ENCODE data around the gene PIM3. TPM values are rescaled to one million over a fixed set of nuclear protein-coding genes. Genes with fewer than 3 reads are reported as not detected.

The PIM3 gene
- total RNA-seq, 2 donors from 2014 or later, result 209 to 236 TPM

DNA sequence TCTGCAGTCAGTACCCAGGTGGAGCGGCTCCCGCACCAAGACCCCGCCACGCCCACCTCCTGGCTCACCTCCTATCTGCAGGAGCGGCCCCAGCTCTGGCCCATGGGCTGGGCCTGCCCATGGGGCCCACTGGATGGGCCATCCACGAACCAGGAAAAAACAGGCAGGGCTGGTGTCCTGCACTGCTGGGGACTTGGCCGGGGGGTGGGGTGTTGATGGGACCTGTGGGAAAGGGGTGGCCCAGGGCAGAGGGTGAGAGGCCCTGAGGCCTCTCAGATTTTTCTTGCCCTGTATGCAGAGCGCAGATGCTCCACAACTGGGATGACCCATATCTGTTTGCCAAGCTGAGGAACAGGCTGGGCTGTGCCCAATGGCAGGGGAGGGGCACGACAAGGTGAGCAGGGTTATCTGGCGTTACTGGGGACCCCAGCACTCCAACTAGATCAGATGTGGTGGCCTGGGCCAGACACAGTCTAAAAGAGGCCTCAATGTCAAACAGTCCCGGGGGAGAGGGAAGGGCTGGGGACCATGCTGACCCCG lies 2.7 kb upstream of the PIM3 start:
- Mint-ChIP-seq H3K27ac (no peak overlapping the region), H3K4me1 (ENCODE audit: low read depth) (peaks cover 15% of the 10 kb centered on the region), H3K27me3 (ENCODE audit: low read depth) (no peaks in the 10 kb centered on the region), H3K9me3 (no peaks in the 10 kb centered on the region), H3K4me3 (peak overlapping the region in 1 of 2 donors; percentile 42), H3K36me3 (ENCODE audit: insufficient read depth in 2 of 2) (peaks cover 4 to 5% of the 10 kb centered on the region in 2 donors)
- ATAC-seq (replicated peaks in 1 of 2) (no peak), DNase-seq (no peak)

DNA sequence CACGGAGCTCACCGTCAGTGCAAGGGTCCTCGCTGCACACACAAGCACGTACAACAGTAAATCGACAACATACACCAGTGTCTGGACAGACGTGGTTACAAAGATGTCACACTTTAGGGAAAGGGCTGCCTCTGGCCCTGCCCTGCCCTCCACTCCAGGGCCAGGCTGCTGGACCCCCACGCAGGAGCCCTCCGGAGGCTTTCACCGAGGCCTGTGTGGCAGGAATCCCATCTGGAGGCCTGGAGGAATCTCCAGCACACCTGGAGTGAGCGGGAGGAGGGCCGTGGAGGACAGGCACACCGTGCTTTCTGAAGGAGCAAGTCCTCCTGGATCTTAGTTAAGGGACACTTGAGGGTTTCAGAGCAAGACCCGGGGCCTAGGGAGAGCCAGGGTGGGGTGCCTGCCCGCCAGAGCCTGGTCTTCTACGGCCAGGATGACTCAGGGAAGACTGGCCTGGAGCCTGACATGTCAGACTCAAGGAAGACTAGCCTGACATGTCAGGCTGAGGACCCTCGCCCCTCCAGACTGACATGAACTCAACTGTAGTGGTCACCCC lies 2.1 kb upstream of the PIM3 start:
- peaks cover 17% of the 10 kb centered on the region for H3K4me1 Mint-ChIP-seq (ENCODE audit: low read depth)

DNA sequence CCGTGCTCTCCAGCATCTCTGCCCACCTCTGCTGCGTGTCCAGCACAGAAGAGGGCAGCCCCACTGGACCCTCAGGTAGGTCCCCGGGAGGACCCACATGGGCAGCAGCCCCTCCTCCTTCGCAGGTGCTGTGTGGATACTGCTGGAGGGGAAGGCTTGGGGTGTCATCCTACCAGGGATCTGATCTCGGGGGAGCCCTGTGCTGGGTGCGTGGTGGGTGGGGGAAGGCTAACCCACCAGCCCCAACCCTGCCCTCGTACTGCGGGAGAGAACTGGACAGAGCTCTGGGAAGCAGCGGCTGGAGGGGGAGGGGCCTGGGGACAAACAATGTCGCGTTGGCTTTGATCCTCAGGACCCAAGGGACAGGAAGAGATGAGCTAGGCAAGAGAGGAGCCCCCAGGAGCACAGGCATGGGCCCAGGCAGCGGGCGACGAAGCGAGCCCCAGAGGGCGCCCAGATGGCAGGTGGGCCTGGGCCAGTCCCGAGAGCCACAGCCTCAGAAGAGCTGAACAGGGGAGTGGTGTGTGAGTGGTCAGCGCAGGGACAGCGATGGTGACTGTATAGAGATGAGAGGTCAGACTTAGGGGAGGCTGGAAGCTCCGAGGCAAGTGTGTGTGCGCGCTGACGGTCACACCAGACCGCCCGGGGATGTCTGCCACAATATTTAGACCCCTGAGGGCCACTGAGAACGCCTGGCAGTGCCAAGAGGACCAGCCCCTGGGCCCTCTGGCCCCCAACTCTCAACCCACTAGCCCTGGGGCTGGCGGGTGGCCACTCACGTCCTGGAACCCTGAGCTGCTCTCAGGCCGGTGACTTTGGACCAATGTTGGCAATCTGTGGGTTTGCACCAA lies 1.4 kb upstream of the PIM3 start:
- Mint-ChIP-seq H3K27me3 (ENCODE audit: low read depth) (no peaks in the 10 kb centered on the region), H3K4me1 (ENCODE audit: low read depth) (peaks cover 24% of the 10 kb centered on the region), H3K9me3 (no peaks in the 10 kb centered on the region), H3K36me3 (ENCODE audit: insufficient read depth in 2 of 2) (peaks cover 8 to 13% of the 10 kb centered on the region in 2 donors), H3K27ac (peak overlapping the region; percentile 92), H3K4me3 (peak overlapping the region; percentile 91)
- DNase-seq (no peak), ATAC-seq (replicated peaks in 1 of 2) (no peak)

More for the DNA sequence above, 2.1 kb upstream of the PIM3 start:
- Mint-ChIP-seq H3K4me3 (peak overlapping the region; percentile 91), H3K36me3 (ENCODE audit: insufficient read depth in 2 of 2) (peaks cover 4 to 6% of the 10 kb centered on the region in 2 donors), H3K27me3 (ENCODE audit: low read depth) (no peaks in the 10 kb centered on the region), H3K9me3 (no peaks in the 10 kb centered on the region), H3K27ac (no peak overlapping the region)
- DNase-seq (no peak), ATAC-seq (replicated peaks in 1 of 2) (no peak)

DNA sequence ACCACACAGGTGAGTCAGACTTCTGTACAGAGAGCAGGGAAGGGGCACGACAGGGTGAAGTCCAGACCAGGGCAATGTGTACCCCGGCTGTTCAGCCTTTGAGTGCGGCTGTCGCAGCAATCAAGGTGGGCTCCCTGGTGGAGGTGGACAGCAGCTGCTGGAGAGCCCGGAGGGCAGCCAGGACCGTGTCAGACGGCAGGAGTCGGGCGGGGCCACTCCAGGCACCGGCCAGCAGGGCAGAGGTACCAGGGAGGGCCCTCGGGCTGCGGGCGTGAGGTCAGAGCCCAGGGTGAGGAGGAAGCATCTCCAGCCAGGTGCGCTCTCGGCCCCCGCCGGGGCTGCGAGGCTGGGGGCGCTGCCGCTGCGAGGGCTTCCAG lies 802 bp upstream of the PIM3 start:
- Mint-ChIP-seq H3K4me1 (ENCODE audit: low read depth) (peaks cover 30% of the 10 kb centered on the region), H3K4me3 (peak overlapping the region; percentile 91), H3K9me3 (no peaks in the 10 kb centered on the region), H3K36me3 (ENCODE audit: insufficient read depth in 2 of 2) (peaks cover 10 to 17% of the 10 kb centered on the region in 2 donors), H3K27me3 (ENCODE audit: low read depth) (no peaks in the 10 kb centered on the region), H3K27ac (peak overlapping the region; percentile 92)
- ATAC-seq (replicated peaks in 1 of 2), result peak in 1 of 2 donors; percentile 12
- peak; percentile 58 to 62 for DNase-seq

DNA sequence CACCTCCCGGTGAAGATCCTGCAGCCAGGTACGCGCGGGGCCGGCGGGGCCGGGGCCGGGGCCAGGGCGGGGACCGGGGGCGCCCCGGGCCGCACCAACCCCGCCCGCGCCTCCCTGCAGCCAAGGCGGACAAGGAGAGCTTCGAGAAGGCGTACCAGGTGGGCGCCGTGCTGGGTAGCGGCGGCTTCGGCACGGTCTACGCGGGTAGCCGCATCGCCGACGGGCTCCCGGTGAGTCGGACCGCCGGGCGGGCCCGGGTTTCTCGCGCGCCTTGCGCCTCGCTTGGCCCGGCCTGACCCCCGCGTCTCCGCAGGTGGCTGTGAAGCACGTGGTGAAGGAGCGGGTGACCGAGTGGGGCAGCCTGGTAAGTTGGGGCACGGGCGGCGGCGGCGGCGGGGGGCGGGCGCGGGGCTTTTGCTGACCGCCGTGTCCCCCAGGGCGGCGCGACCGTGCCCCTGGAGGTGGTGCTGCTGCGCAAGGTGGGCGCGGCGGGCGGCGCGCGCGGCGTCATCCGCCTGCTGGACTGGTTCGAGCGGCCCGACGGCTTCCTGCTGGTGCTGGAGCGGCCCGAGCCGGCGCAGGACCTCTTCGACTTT lies 531 bp downstream of the PIM3 start:
- Mint-ChIP-seq H3K27ac (peak overlapping the region; percentile 92), H3K36me3 (ENCODE audit: insufficient read depth in 2 of 2) (peaks cover 10 to 18% of the 10 kb centered on the region in 2 donors), H3K27me3 (ENCODE audit: low read depth) (no peaks in the 10 kb centered on the region), H3K9me3 (no peaks in the 10 kb centered on the region), H3K4me1 (ENCODE audit: low read depth) (peaks cover 43% of the 10 kb centered on the region), H3K4me3 (peak overlapping the region; percentile 95 to 96)
- ATAC-seq (replicated peaks in 1 of 2), result peak in 1 of 2 donors; percentile 3
- DNase-seq, result peak; percentile 53 to 66

DNA sequence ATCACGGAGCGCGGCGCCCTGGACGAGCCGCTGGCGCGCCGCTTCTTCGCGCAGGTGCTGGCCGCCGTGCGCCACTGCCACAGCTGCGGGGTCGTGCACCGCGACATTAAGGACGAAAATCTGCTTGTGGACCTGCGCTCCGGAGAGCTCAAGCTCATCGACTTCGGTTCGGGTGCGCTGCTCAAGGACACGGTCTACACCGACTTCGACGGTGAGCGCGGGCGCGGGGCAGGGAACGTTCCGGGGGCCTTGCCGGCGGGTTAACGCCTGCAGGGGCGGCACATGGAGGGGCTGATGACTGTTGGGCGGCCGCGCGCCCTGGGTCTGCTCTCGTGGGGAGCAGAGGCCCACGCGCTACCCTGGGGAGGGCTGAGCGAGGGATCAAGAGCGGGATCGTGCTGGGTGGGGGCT lies 1.0 kb downstream of the PIM3 start:
- Mint-ChIP-seq H3K4me3 (peak overlapping the region; percentile 95 to 96), H3K4me1 (ENCODE audit: low read depth) (peaks cover 47% of the 10 kb centered on the region), H3K36me3 (ENCODE audit: insufficient read depth in 2 of 2) (peaks cover 10 to 18% of the 10 kb centered on the region in 2 donors), H3K27ac (peak overlapping the region; percentile 92), H3K27me3 (ENCODE audit: low read depth) (no peaks in the 10 kb centered on the region), H3K9me3 (no peaks in the 10 kb centered on the region)
- ATAC-seq (replicated peaks in 1 of 2) (peak; percentile 6 to 11), DNase-seq (peak in 1 of 2 donors; percentile 63)

DNA sequence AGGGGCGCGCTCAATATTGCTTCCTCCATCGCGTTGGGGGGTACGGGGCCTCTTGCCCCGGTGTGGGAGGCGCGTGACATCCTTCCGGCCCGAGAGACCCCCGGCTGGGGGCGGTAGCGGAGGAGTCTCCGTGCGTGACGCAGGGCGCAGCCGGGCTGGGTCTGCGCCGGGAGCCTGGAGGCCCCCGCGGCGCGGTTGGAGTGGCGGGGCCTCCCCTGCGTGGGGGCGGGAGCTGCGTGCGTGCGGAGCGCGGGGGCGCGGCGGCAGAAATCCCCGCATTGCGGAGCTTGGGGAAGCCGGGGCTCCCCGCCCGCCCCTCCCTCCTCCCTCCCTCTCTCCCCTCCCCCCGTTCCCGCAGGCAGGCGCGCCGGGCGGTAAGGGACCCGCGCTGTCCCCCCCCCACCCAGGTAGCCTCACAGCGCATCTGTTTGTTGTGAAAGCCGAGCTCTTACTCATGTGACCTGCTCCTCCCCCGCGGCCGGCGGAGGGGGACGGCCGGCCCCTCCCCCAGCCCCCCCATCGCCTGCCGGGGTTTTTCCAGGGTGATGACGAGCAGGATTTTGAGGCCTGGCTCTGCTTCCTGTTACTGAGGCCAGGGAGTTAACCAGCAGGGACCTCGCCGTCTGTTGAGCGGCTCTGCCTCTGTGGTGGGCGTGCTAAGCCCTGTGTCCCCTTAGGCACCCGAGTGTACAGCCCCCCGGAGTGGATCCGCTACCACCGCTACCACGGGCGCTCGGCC lies 1.6 kb downstream of the PIM3 start:
- Mint-ChIP-seq H3K36me3 (ENCODE audit: insufficient read depth in 2 of 2) (peaks cover 10 to 18% of the 10 kb centered on the region in 2 donors), H3K27me3 (ENCODE audit: low read depth) (no peaks in the 10 kb centered on the region), H3K4me3 (peak overlapping the region; percentile 95 to 96), H3K27ac (peak overlapping the region; percentile 92), H3K4me1 (ENCODE audit: low read depth) (peaks cover 49% of the 10 kb centered on the region), H3K9me3 (no peaks in the 10 kb centered on the region)
- ATAC-seq (replicated peaks in 1 of 2), result peak; percentile 46 to 49
- DNase-seq, result peak; percentile 89 to 90

DNA sequence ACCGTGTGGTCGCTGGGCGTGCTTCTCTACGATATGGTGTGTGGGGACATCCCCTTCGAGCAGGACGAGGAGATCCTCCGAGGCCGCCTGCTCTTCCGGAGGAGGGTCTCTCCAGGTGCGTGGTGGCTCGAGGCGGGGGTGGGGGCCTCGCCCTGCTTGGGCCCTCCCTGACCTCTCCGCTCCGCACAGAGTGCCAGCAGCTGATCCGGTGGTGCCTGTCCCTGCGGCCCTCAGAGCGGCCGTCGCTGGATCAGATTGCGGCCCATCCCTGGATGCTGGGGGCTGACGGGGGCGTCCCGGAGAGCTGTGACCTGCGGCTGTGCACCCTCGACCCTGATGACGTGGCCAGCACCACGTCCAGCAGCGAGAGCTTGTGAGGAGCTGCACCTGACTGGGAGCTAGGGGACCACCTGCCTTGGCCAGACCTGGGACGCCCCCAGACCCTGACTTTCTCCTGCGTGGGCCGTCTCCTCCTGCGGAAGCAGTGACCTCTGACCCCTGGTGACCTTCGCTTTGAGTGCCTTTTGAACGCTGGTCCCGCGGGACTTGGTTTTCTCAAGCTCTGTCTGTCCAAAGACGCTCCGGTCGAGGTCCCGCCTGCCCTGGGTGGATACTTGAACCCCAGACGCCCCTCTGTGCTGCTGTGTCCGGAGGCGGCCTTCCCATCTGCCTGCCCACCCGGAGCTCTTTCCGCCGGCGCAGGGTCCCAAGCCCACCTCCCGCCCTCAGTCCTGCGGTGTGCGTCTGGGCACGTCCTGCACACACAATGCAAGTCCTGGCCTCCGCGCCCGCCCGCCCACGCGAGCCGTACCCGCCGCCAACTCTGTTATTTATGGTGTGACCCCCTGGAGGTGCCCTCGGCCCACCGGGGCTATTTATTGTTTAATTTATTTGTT lies 2.4 kb downstream of the PIM3 start:
- peak overlapping the region; percentile 83 for H3K27ac Mint-ChIP-seq
- peaks cover 56% of the 10 kb centered on the region for H3K4me1 Mint-ChIP-seq (ENCODE audit: low read depth)
- no peak for ATAC-seq (replicated peaks in 1 of 2)
- no peaks in the 10 kb centered on the region for H3K9me3 Mint-ChIP-seq
- peak overlapping the region; percentile 95 to 96 for H3K4me3 Mint-ChIP-seq
- peaks cover 10 to 18% of the 10 kb centered on the region in 2 donors for H3K36me3 Mint-ChIP-seq (ENCODE audit: insufficient read depth in 2 of 2)
- no peaks in the 10 kb centered on the region for H3K27me3 Mint-ChIP-seq (ENCODE audit: low read depth)
- DNase-seq, result no peak

DNA sequence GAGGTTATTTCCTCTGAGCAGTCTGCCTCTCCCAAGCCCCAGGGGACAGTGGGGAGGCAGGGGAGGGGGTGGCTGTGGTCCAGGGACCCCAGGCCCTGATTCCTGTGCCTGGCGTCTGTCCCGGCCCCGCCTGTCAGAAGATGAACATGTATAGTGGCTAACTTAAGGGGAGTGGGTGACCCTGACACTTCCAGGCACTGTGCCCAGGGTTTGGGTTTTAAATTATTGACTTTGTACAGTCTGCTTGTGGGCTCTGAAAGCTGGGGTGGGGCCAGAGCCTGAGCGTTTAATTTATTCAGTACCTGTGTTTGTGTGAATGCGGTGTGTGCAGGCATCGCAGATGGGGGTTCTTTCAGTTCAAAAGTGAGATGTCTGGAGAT lies 3.1 kb downstream of the PIM3 start:
- peaks cover 10 to 18% of the 10 kb centered on the region in 2 donors for H3K36me3 Mint-ChIP-seq (ENCODE audit: insufficient read depth in 2 of 2)
- H3K4me3 Mint-ChIP-seq, result peak overlapping the region; percentile 95 to 96
- peaks cover 54% of the 10 kb centered on the region for H3K4me1 Mint-ChIP-seq (ENCODE audit: low read depth)
- DNase-seq, result no peak
- no peak for ATAC-seq (replicated peaks in 1 of 2)
- no peaks in the 10 kb centered on the region for H3K27me3 Mint-ChIP-seq (ENCODE audit: low read depth)
- no peaks in the 10 kb centered on the region for H3K9me3 Mint-ChIP-seq
- H3K27ac Mint-ChIP-seq, result peak overlapping the region; percentile 83

DNA sequence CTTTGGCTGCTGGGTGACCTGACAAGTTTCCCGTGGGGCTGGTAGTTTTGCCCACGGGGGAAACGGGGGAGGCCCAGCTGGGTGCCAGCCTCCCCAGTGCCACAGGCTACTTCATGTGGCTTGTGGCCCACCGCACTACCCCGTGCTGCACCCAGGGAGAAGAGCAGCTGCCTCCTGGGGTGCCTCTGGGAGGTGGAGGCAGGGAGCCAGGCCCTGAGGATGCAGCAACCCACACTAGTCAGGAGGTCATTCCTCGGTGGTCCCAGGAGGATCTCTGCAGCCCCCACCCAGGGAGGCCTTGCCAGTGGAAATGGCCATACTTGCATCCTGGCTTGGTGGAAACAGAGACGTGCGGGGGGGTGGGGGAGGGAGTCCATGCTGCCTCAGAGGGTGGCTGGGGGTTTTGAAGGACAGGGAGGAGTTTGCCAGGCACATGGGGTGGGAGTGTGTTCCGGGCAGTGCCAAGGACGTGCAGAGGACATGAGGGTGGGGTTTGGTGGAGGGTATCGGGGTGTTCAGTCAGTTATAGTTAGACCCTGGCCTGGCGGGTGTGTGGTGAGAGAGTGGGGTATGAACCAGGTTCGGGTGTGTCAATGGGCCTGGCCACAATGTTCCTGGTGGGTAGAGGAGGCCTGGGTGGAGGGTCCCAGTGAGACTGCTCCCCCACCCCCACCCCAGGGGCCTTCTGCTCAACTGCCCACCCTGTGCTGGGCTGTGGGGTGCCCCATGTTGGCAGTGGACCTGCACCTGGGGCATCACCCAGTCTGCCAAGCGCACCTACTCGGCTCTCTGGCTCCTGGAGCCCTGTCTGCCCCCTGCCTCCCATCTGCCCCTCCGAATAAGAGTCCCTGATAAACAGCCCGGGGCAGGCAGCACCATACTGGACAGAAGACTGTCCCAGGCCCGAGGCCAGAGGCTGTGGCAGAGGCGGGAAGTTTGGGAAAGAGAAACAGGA lies 3.8 kb downstream of the PIM3 start:
- peak overlapping the region; percentile 95 to 96 for H3K4me3 Mint-ChIP-seq
- H3K36me3 Mint-ChIP-seq (ENCODE audit: insufficient read depth in 2 of 2), result peaks cover 10 to 18% of the 10 kb centered on the region in 2 donors
- no peak for ATAC-seq (replicated peaks in 1 of 2)
- peak in 1 of 2 donors; percentile 1 for DNase-seq
- H3K4me1 Mint-ChIP-seq (ENCODE audit: low read depth), result peaks cover 49% of the 10 kb centered on the region
- H3K27me3 Mint-ChIP-seq (ENCODE audit: low read depth), result no peaks in the 10 kb centered on the region
- H3K27ac Mint-ChIP-seq, result peak overlapping the region; percentile 83
- H3K9me3 Mint-ChIP-seq, result no peaks in the 10 kb centered on the region

All from activated T-cell treated with anti-CD3 and anti-CD28 coated beads, Interleukin-2, amount 50 U/mL, for 72 hours (primary cell).